Measurements from ENCODE around the gene TM4SF18.

DNA sequence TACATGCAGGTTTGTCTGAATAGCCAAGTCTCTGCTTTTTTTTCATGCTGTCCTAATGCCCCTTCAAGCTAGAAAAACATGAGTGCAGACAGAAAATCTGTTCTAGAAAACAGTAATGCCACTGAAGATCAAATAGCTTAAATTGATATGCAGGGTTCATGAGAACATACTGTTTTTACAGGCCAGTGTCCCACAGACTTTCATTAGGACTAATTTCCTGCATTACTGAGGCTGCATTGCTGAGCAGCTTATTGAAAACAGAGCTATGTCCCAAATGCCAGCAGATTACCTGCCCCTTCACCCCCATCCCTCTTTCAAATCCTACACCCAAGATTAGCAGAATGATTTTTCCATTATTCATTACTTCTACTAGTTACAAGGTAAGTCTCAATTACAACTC, 665 bp downstream of the TM4SF18 start:
- TF ChIP-seq, protein P1, sequence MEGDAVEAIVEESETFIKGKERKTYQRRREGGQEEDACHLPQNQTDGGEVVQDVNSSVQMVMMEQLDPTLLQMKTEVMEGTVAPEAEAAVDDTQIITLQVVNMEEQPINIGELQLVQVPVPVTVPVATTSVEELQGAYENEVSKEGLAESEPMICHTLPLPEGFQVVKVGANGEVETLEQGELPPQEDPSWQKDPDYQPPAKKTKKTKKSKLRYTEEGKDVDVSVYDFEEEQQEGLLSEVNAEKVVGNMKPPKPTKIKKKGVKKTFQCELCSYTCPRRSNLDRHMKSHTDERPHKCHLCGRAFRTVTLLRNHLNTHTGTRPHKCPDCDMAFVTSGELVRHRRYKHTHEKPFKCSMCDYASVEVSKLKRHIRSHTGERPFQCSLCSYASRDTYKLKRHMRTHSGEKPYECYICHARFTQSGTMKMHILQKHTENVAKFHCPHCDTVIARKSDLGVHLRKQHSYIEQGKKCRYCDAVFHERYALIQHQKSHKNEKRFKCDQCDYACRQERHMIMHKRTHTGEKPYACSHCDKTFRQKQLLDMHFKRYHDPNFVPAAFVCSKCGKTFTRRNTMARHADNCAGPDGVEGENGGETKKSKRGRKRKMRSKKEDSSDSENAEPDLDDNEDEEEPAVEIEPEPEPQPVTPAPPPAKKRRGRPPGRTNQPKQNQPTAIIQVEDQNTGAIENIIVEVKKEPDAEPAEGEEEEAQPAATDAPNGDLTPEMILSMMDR (IDR thresholded peaks at IDR 0.05), result no peak
- TF ChIP-seq POLR2A (IDR thresholded peaks at IDR 0.05), result no peak
